HepG2 (cell line): Measurements from ENCODE around the gene CCT8. TPM values are rescaled to one million over a fixed set of nuclear protein-coding genes. Genes with fewer than 3 reads are reported as not detected.

ENCODE experiments used
- ATAC-seq: fragments of 200-7000 bp; cut with Tn5 transposase; 3 replicates; pipeline ENCODE4 v1.9.1; 2020; ENCODE audit warnings: mild to moderate bottlenecking, moderate library complexity
- BruUV-seq: library from RNA; stranded (reverse); fragments of 400-500 nt; replicated peaks from 2 replicates; lab custom pipeline; 2021; lab: Mats Ljungman, UMichigan
- CTCF ChIA-PET: fragments of 300-600 bp; formaldehyde crosslinking; extraction: SDS; loops from one replicate; lab custom pipeline; 2021; ENCODE audit warnings: low total read pairs, inconsistent platforms, low intra/inter-chr PET ratio; lab: Yijun Ruan, JAX
- POLR2A ChIA-PET: fragments of 350-600 bp; sonication (Branson Sonifier 250); formaldehyde crosslinking; loops from one replicate; lab custom pipeline; 2020; ENCODE audit warnings: antibody characterized with exemption, inconsistent platforms; lab: Yijun Ruan, JAX
- DNase-seq: peaks from one replicate; pipeline ENCODE4 v3.0.0-alpha.2; 2015; ENCODE audit warnings: low spot score
- FAIRE-seq: peaks from 3 replicates; lab custom pipeline; 2011; peaks lifted over from hg19 to GRCh38; lab: Jason Lieb, UNC
- H2AFZ ChIP-seq: one replicate; pipeline ENCODE4 v1.6.1; 2011; ENCODE audit warnings: low read length, inconsistent platforms
- H3K27ac ChIP-seq: fragments of 300-600 bp; 3 replicates; pipeline ENCODE4 v1.8.0; 2011; ENCODE audit warnings: mixed run types, mild to moderate bottlenecking, mixed read lengths, low read length, inconsistent platforms; ENCODE audit not compliant: insufficient read depth; ENCODE audit errors: extremely low read length
- H3K27me3 ChIP-seq, 2 experiments: fragments of 200-600 bp in 1 of 2; 2 replicates in 1 of 2; 3 replicates in 1 of 2; pipeline versions ENCODE4 v1.6.0 to v1.8.0; 2011; ENCODE audit warnings: low read length in 2 of 2, mild to moderate bottlenecking in 2 of 2, moderate library complexity in 2 of 2, inconsistent platforms in 1 of 2; ENCODE audit not compliant: insufficient read depth in 2 of 2, control insufficient read depth in 1 of 2
- H3K36me3 ChIP-seq, 2 experiments: fragments of 200-600 bp in 1 of 2; replicated peaks in 1 of 2; 2 replicates in 1 of 2; 3 replicates in 1 of 2; pipeline versions ENCODE4 v1.5.1 to v1.8.0; 2011; ENCODE audit warnings: low read length in 2 of 2, inconsistent platforms in 1 of 2; ENCODE audit not compliant: insufficient read depth in 2 of 2, control insufficient read depth in 1 of 2
- H3K4me1 ChIP-seq: 2 replicates; pipeline ENCODE4 v1.5.1; 2012; ENCODE audit warnings: low read length, inconsistent platforms; ENCODE audit not compliant: insufficient read depth
- H3K4me2 ChIP-seq: 2 replicates; pipeline ENCODE4 v1.6.0; 2011; ENCODE audit warnings: low read depth, low read length, inconsistent platforms
- H3K4me3 ChIP-seq, 3 experiments: fragments of 200-600 bp in 1 of 3; sonication (generic), shearing (Covaris generic) in 1 of 3; replicated peaks in 1 of 3; 2 replicates each; pipeline ENCODE4 v1.5.1; 2011 to 2016; ENCODE audit warnings: low read length in 3 of 3, inconsistent platforms in 2 of 3, low read depth in 2 of 3, mild to moderate bottlenecking in 2 of 3, control low read depth in 1 of 3, mixed read lengths in 1 of 3; ENCODE audit not compliant: insufficient read depth in 1 of 3
- H3K79me2 ChIP-seq: one replicate; pipeline ENCODE4 v1.6.1; 2011; ENCODE audit warnings: low read length, inconsistent platforms; ENCODE audit not compliant: insufficient read depth
- H3K9ac ChIP-seq: 2 replicates; pipeline ENCODE4 v1.6.0; 2011; ENCODE audit warnings: mild to moderate bottlenecking, low read depth, low read length, inconsistent platforms; ENCODE audit not compliant: insufficient read depth
- H3K9me3 ChIP-seq: 2 replicates; pipeline ENCODE4 v1.5.1; 2012; ENCODE audit warnings: mild to moderate bottlenecking, low read length
- H4K20me1 ChIP-seq: 2 replicates; pipeline ENCODE4 v1.6.0; 2011; ENCODE audit warnings: inconsistent platforms, mild to moderate bottlenecking, low read length, moderate library complexity; ENCODE audit not compliant: insufficient read depth
- ADNP ChIP-seq: sonication (generic); formaldehyde crosslinking; IDR thresholded peaks from 2 replicates; pipeline ENCODE4 v1.4.0; 2020; ENCODE audit warnings: missing genetic modification reagents
- EP300 ChIP-seq, 3 experiments: sonication (generic) in 1 of 3; formaldehyde crosslinking in 1 of 3; IDR thresholded peaks; 2 replicates each; pipeline versions ENCODE4 v1.5.1 to v1.6.1; 2011 to 2020; ENCODE audit warnings: low read depth in 2 of 3, low read length in 2 of 3, borderline replicate concordance in 1 of 3, improper control_type of control experiment in 1 of 3, mild to moderate bottlenecking in 1 of 3, missing genetic modification reagents in 1 of 3, moderate library complexity in 1 of 3
- FOXA1 ChIP-seq, 2 experiments: fragments of 450-650 bp in 1 of 2; sonication (generic) in 1 of 2; formaldehyde crosslinking in 1 of 2; IDR thresholded peaks; 2 replicates each; pipeline versions ENCODE4 v1.4.0 to v1.6.1; 2016 to 2020; ENCODE audit warnings: missing genetic modification reagents in 1 of 2
- FOXA3 ChIP-seq: IDR thresholded peaks from 2 replicates; pipeline ENCODE4 v1.6.1; 2016; ENCODE audit warnings: missing genetic modification reagents, missing compliant biosample characterization
- GTF3A ChIP-seq: sonication (generic); formaldehyde crosslinking; conservative IDR thresholded peaks from 2 replicates; pipeline ENCODE4 v1.4.0; 2020; ENCODE audit warnings: mild to moderate bottlenecking, missing genetic modification reagents
- LBX2 ChIP-seq: sonication (generic); formaldehyde crosslinking; IDR thresholded peaks from 2 replicates; pipeline ENCODE4 v1.5.0; 2020; ENCODE audit warnings: missing genetic modification reagents, mild to moderate bottlenecking, borderline replicate concordance
- MAZ ChIP-seq, 2 experiments: sonication (generic) in 1 of 2; formaldehyde crosslinking in 1 of 2; IDR thresholded peaks; 2 replicates each; pipeline versions ENCODE4 v1.5.0 to v1.6.1; 2012 to 2020; ENCODE audit warnings: low read depth in 2 of 2, mild to moderate bottlenecking in 2 of 2, borderline replicate concordance in 1 of 2, improper control_type of control experiment in 1 of 2, low read length in 1 of 2, missing genetic modification reagents in 1 of 2, moderate library complexity in 1 of 2
- RBM22 ChIP-seq: fragments of 200-400 bp; formaldehyde crosslinking; optimal IDR thresholded peaks from 2 replicates; pipeline ENCODE3; 2017; ENCODE audit warnings: mild to moderate bottlenecking, low read length, moderate library complexity
- SOX13 ChIP-seq, 3 experiments: fragments of 450-650 bp in 1 of 3; sonication (generic) in 1 of 3; formaldehyde crosslinking in 1 of 3; IDR thresholded peaks in 2 of 3; conservative IDR thresholded peaks in 1 of 3; 2 replicates each; pipeline versions ENCODE4 v1.5.0 to v1.6.1; 2016 to 2020; ENCODE audit warnings: antibody characterized with exemption in 1 of 3, mild to moderate bottlenecking in 1 of 3, missing compliant biosample characterization in 1 of 3, missing genetic modification reagents in 1 of 3, moderate library complexity in 1 of 3
- U2AF1 ChIP-seq: fragments of 200-400 bp; formaldehyde crosslinking; optimal IDR thresholded peaks from 2 replicates; pipeline ENCODE3; 2017; ENCODE audit warnings: mild to moderate bottlenecking, low read depth, low read length
- YEATS4 ChIP-seq: sonication (generic); formaldehyde crosslinking; IDR thresholded peaks from 2 replicates; pipeline ENCODE4 v1.4.0; 2020; ENCODE audit warnings: missing genetic modification reagents, borderline replicate concordance
- ZFAT ChIP-seq: sonication (generic); formaldehyde crosslinking; conservative IDR thresholded peaks from 2 replicates; pipeline ENCODE4 v1.8.1; 2023; ENCODE audit warnings: missing genetic modification reagents, inconsistent platforms
- ZFY ChIP-seq: sonication (generic); formaldehyde crosslinking; IDR thresholded peaks from 2 replicates; pipeline ENCODE4 v1.4.0; 2020; ENCODE audit warnings: missing genetic modification reagents
- ZNF274 ChIP-seq: sonication (generic); formaldehyde crosslinking; IDR thresholded peaks from 2 replicates; pipeline ENCODE4 v1.5.1; 2020; ENCODE audit warnings: mild to moderate bottlenecking, missing genetic modification reagents
- ZNF280D ChIP-seq: sonication (generic); formaldehyde crosslinking; IDR thresholded peaks from 2 replicates; pipeline ENCODE4 v1.5.1; 2020; ENCODE audit warnings: mild to moderate bottlenecking, missing genetic modification reagents
- ZNF512B ChIP-seq: sonication (generic); formaldehyde crosslinking; IDR thresholded peaks from 2 replicates; pipeline ENCODE4 v1.5.1; 2020; ENCODE audit warnings: missing genetic modification reagents, mild to moderate bottlenecking, borderline replicate concordance
- ZNF569 ChIP-seq: sonication (generic); formaldehyde crosslinking; IDR thresholded peaks from 2 replicates; pipeline ENCODE4 v1.5.0; 2020; ENCODE audit warnings: mild to moderate bottlenecking, missing genetic modification reagents, moderate library complexity, borderline replicate concordance
- WGBS: methylation state at CpG from one replicate; pipeline ENCODE4 v1.1.6; 2017; ENCODE audit warnings: low lambda C conversion rate; 5-methylcytosine and 5-hydroxymethylcytosine counted together
- in situ Hi-C: cut with HindIII; loops from 2 replicates; pipeline ENCODE4 v1.10.0; 2017; ENCODE audit warnings: low pct_unique_long_range_greater_than_20kb; ENCODE audit not compliant: extremely low pct_ligation_motif_present
- intact Hi-C: fragments of 100-400 bp; cut with micrococcal nuclease; formaldehyde crosslinking; loops from one replicate; pipeline ENCODE4 v1.10.0; 2022; ENCODE audit not compliant: unreplicated experiment
- polyA plus RNA-seq, 8 experiments: library from polyadenylated mRNA; depleted of rRNA in 3 of 8; stranded (reverse) in 7 of 8; unstranded in 1 of 8; fragments of >200 nt; fragmentation: Illumina TruSeq in 4 of 8; extraction: Trizol in 4 of 8; gene quantifications; 2 replicates each; pipeline versions ENCODE4 v1.2.1 to v1.2.3, GENCODE V29; 2011 to 2016; ENCODE audit warnings: low read depth in 4 of 8, missing spikeins in 1 of 8, mixed read lengths in 1 of 8; ENCODE audit not compliant: insufficient read depth in 1 of 8
- total RNA-seq, 5 experiments: library from RNA; depleted of rRNA; stranded (reverse); fragments of >200 nt; fragmentation: Illumina TruSeq; extraction: Trizol; gene quantifications; 2 replicates each; pipeline ENCODE4 v1.2.3, GENCODE V29; 2016; ENCODE audit warnings: low read depth in 1 of 5

The CCT8 gene
- total and polyA plus RNA-seq, 2 of the 13 experiments (the other 11 are each of a cell fraction or from before 2014, with no cell fraction given), result 127 to 325 TPM

- Histone ChIP-seq H3K9ac (no peak overlapping the region), H3K4me2 (peak overlapping the region; percentile 8; the same call in 1 of the 2 replicates), H3K4me3 (no peak overlapping the region), H3K4me1 (peaks cover 32% of the 10 kb centered on the region; the same call in 1 of the 2 replicates), H3K27me3 (no peaks in the 10 kb centered on the region), H3K9me3 (no peaks in the 10 kb centered on the region), H3K79me2 (no peaks in the 10 kb centered on the region), H3K27ac (no peak overlapping the region), H4K20me1 (no peaks in the 10 kb centered on the region), H2AFZ (no peak overlapping the region), H3K36me3 (no peaks in the 10 kb centered on the region)
- intact Hi-C loops (no loop called here), in situ Hi-C loops (loop anchor here (25.0 kb wide), 2 partner anchors 757 to 2007 kb away; no protein-coding TSS in a partner anchor)
- POLR2A ChIA-PET, result no interaction called here
- 25% methylated on average over 2 of the region's 6 CpGs for WGBS
- BruUV-seq, result no TSS peak
- DNase-seq (no peak), ATAC-seq (peak; percentile 42; the same call in 2 of the 3 replicates), FAIRE-seq (no peak)
- TF ChIP-seq MAZ (IDR thresholded peaks at IDR 0.05; ENCODE audit: borderline replicate concordance, low read depth, low read length) (no peak), MAZ (CRISPR knock-in tag; IDR thresholded peaks at IDR 0.05; ENCODE audit: low read depth) (no peak), ZNF569 (no peak), RBM22 (no peak), FOXA1 (IDR thresholded peaks at IDR 0.05) (no peak), FOXA1 (CRISPR knock-in tag; IDR thresholded peaks at IDR 0.05) (no peak), U2AF1 (no peak), EP300 (IDR thresholded peaks at IDR 0.05; ENCODE audit: low read depth in 2 of 2, low read length in 2 of 2) (no peak), EP300 (CRISPR knock-in tag; IDR thresholded peaks at IDR 0.05; ENCODE audit: borderline replicate concordance) (no peak), ZFAT (no peak), ZFY (no peak), ZNF512B (no peak), YEATS4 (CRISPR knock-in tag) (no peak), FOXA3 (CRISPR knock-in tag) (no peak), ADNP (CRISPR knock-in tag) (no peak), ZNF280D (no peak), LBX2 (CRISPR knock-in tag) (no peak), SOX13 (IDR thresholded peaks at IDR 0.05) (no peak), SOX13 (CRISPR knock-in tag; conservative IDR thresholded peaks at IDR 0.05 in 1 of 2, IDR thresholded peaks at IDR 0.05 in 1 of 2) (no peak), ZNF274 (no peak), GTF3A (CRISPR knock-in tag) (no peak)
- CTCF ChIA-PET, result no interaction called here
Measured at GRCh38 chr21:29080454-29080941, 7.0 kb upstream of the CCT8 start.
